Uterus (tissue), 4 donors: ENCODE results near the gene TSPAN11. TPM values are rescaled to one million over a fixed set of nuclear protein-coding genes. Genes with fewer than 3 reads are reported as not detected.

Experiments
- DNase-seq, 2 donors: peaks; one replicate each; pipeline ENCODE4 v3.0.0-alpha.2; 2019 to 2020
- H3K27ac ChIP-seq, 2 donors: fragments of 200-600 bp; sonication (generic); 1 replicate in 1 of 2; 2 replicates in 1 of 2; pipeline ENCODE4 v1.5.1; 2016 to 2018
- H3K27me3 ChIP-seq, 2 donors: fragments of 200-600 bp; sonication (generic); one replicate each; pipeline ENCODE4 v1.5.1; 2018 to 2019; ENCODE audit warnings: control low read depth in 1 of 2
- H3K36me3 ChIP-seq, 2 donors: fragments of 200-600 bp; sonication (generic); one replicate each; pipeline ENCODE4 v1.5.1; 2019; ENCODE audit warnings: control low read depth in 1 of 2
- H3K4me1 ChIP-seq, 2 donors: fragments of 200-600 bp; sonication (generic); one replicate each; pipeline ENCODE4 v1.5.1; 2018 to 2019; ENCODE audit warnings: control low read depth in 1 of 2
- H3K4me3 ChIP-seq, 2 donors: fragments of 200-600 bp; sonication (generic); 1 replicate in 1 of 2; 2 replicates in 1 of 2; pipeline ENCODE4 v1.5.1; 2018 to 2019; ENCODE audit warnings: mild to moderate bottlenecking in 1 of 2
- H3K9me3 ChIP-seq, 2 donors: fragments of 200-600 bp; sonication (generic); one replicate each; pipeline ENCODE4 v1.5.1; 2019; ENCODE audit warnings: control low read depth in 1 of 2
- CTCF ChIP-seq, 4 experiments: fragments of 200-600 bp in 2 of 4; fragments of 450-650 bp in 2 of 4; sonication (generic) in 2 of 4; IDR thresholded peaks; one replicate each; pipeline ENCODE4 v1.5.1; 2016 to 2019; ENCODE audit warnings: antibody characterized with exemption in 4 of 4, mild to moderate bottlenecking in 2 of 4, moderate library complexity in 1 of 4
- POLR2A ChIP-seq, 2 donors: fragments of 450-650 bp; IDR thresholded peaks; one replicate each; pipeline ENCODE4 v1.6.1; 2016; ENCODE audit warnings: antibody characterized with exemption in 2 of 2, mild to moderate bottlenecking in 1 of 2, moderate library complexity in 1 of 2
- intact Hi-C: fragments of 100-400 bp; cut with DNase I; formaldehyde crosslinking; loops from one replicate; pipeline ENCODE4 v1.15.1; 2023; ENCODE audit warnings: low total_unique reads
- total RNA-seq, 4 donors: library from RNA; depleted of rRNA in 3 of 4; stranded (reverse); fragments of >200 nt in 3 of 4; gene quantifications; one replicate each; pipeline versions ENCODE4 v1.1.0 to v1.2.4, GENCODE V29; 2014 to 2023
- donor health status: DM: yes; HTN: yes; CAD: no.

The TSPAN11 gene
- total RNA-seq, 4 donors from 2014 or later, result 0.51 to 9.4 (median 0.88) TPM

GRCh38 chr12:30910038-30910350, 16.6 kb upstream of the TSPAN11 start:
- Histone ChIP-seq H3K9me3 (no peaks in the 10 kb centered on the region), H3K4me1 (no peaks in the 10 kb centered on the region), H3K36me3 (no peaks in the 10 kb centered on the region), H3K4me3 (no peak overlapping the region), H3K27ac (no peak overlapping the region), H3K27me3 (no peaks in the 10 kb centered on the region)
- DNase-seq, result no peak
- TF ChIP-seq CTCF (IDR thresholded peaks at IDR 0.05), result no peak
- no peak for TF ChIP-seq POLR2A (IDR thresholded peaks at IDR 0.05)
- intact Hi-C loops, result no loop called here

GRCh38 chr12:30911207-30911606, 15.3 kb upstream of the TSPAN11 start:
- H3K27ac ChIP-seq, result no peak overlapping the region
- H3K27me3 ChIP-seq, result no peaks in the 10 kb centered on the region
- no peaks in the 10 kb centered on the region for H3K4me1 ChIP-seq
- intact Hi-C loops, result no loop called here
- H3K36me3 ChIP-seq, result no peaks in the 10 kb centered on the region
- H3K4me3 ChIP-seq, result no peak overlapping the region
- TF ChIP-seq POLR2A (IDR thresholded peaks at IDR 0.05), result no peak
- TF ChIP-seq CTCF (IDR thresholded peaks at IDR 0.05), result no peak
- H3K9me3 ChIP-seq, result no peaks in the 10 kb centered on the region
- no peak for DNase-seq

GRCh38 chr12:30913323-30913722, 13.2 kb upstream of the TSPAN11 start:
- intact Hi-C loops, result no loop called here
- H3K9me3 ChIP-seq, result no peaks in the 10 kb centered on the region
- H3K27me3 ChIP-seq, result no peaks in the 10 kb centered on the region
- no peak overlapping the region for H3K4me3 ChIP-seq
- DNase-seq, result no peak
- no peaks in the 10 kb centered on the region for H3K4me1 ChIP-seq
- no peaks in the 10 kb centered on the region for H3K36me3 ChIP-seq
- H3K27ac ChIP-seq, result no peak overlapping the region
- TF ChIP-seq POLR2A (IDR thresholded peaks at IDR 0.05), result no peak

- H3K36me3 ChIP-seq, result no peaks in the 10 kb centered on the region
- TF ChIP-seq CTCF (IDR thresholded peaks at IDR 0.05), result no peak
- no peak for TF ChIP-seq POLR2A (IDR thresholded peaks at IDR 0.05)
- H3K27me3 ChIP-seq, result peaks cover 0 to 4% of the 10 kb centered on the region in 2 donors
- H3K27ac ChIP-seq, result no peak overlapping the region
- no peak for DNase-seq
- no peak overlapping the region for H3K4me3 ChIP-seq
- H3K9me3 ChIP-seq, result no peaks in the 10 kb centered on the region
- no peaks in the 10 kb centered on the region for H3K4me1 ChIP-seq
- intact Hi-C loops, result no loop called here
Measured at GRCh38 chr12:30914986-30915591, 11.5 kb upstream of the TSPAN11 start.

- Histone ChIP-seq H3K4me3 (no peak overlapping the region), H3K4me1 (peaks cover 0 to 5% of the 10 kb centered on the region in 2 donors), H3K36me3 (no peaks in the 10 kb centered on the region), H3K9me3 (no peaks in the 10 kb centered on the region), H3K27me3 (peaks cover 0 to 4% of the 10 kb centered on the region in 2 donors), H3K27ac (no peak overlapping the region)
- intact Hi-C loops, result no loop called here
- TF ChIP-seq POLR2A (IDR thresholded peaks at IDR 0.05) (no peak), CTCF (IDR thresholded peaks at IDR 0.05) (no peak)
- no peak for DNase-seq
Measured at GRCh38 chr12:30923057-30923456, 3.5 kb upstream of the TSPAN11 start.
